SK-N-SH treated with all-trans-retinoic acid at 6 μM for 48 hours (cell line): ENCODE measurements around the gene VILL.

Experiments used
- ATAC-seq: fragments of 200-7000 bp; cut with Tn5 transposase; 3 replicates; pipeline ENCODE4 v1.9.1; 2020; ENCODE audit warnings: mild to moderate bottlenecking, moderate library complexity
- CSDC2 ChIP-seq: fragments of 250-450 bp; sonication (Bioruptor Pico); IDR thresholded peaks from 2 replicates; pipeline ENCODE4 v1.5.0; 2020; ENCODE audit warnings: mild to moderate bottlenecking, moderate library complexity
- ESRRG ChIP-seq: fragments of 250-450 bp; sonication (Bioruptor Pico); IDR thresholded peaks from 2 replicates; pipeline ENCODE4 v1.6.1; 2021; ENCODE audit warnings: mild to moderate bottlenecking
- ISL1 ChIP-seq: fragments of 250-450 bp; sonication (Bioruptor Pico); IDR thresholded peaks from 2 replicates; pipeline ENCODE4 v2.1.2; 2022; ENCODE audit warnings: mild to moderate bottlenecking, moderate library complexity
- OSR1 ChIP-seq: fragments of 250-450 bp; sonication (Bioruptor Pico); IDR thresholded peaks from 2 replicates; pipeline ENCODE4 v1.8.0; 2022; ENCODE audit warnings: moderate library complexity, mild to moderate bottlenecking, inconsistent platforms
- PPARA ChIP-seq: fragments of 250-450 bp; sonication (Bioruptor Pico); IDR thresholded peaks from 2 replicates; pipeline ENCODE4 v1.5.0; 2020; ENCODE audit warnings: mild to moderate bottlenecking, borderline replicate concordance
- RARB ChIP-seq: fragments of 250-450 bp; sonication (Bioruptor Pico); IDR thresholded peaks from 2 replicates; pipeline ENCODE4 v1.8.0; 2021; ENCODE audit warnings: mild to moderate bottlenecking, moderate library complexity
- SNAI2 ChIP-seq: fragments of 250-450 bp; sonication (Bioruptor Pico); IDR thresholded peaks from 2 replicates; pipeline ENCODE4 v1.5.0; 2020; ENCODE audit warnings: mild to moderate bottlenecking, moderate library complexity
- TCF4 ChIP-seq: fragments of 250-450 bp; sonication (Bioruptor Pico); IDR thresholded peaks from 2 replicates; pipeline ENCODE4 v1.8.0; 2021; ENCODE audit warnings: mild to moderate bottlenecking, moderate library complexity, borderline replicate concordance
- TOX ChIP-seq: fragments of 250-450 bp; sonication (Bioruptor Pico); IDR thresholded peaks from 2 replicates; pipeline ENCODE4 v1.8.0; 2021; ENCODE audit warnings: mild to moderate bottlenecking, moderate library complexity, borderline replicate concordance
- ZC3H10 ChIP-seq: fragments of 250-450 bp; sonication (Bioruptor Pico); IDR thresholded peaks from 2 replicates; pipeline ENCODE4 v1.5.1; 2021; ENCODE audit warnings: mild to moderate bottlenecking, moderate library complexity
- ZFP3 ChIP-seq: fragments of 250-450 bp; sonication (Bioruptor Pico); IDR thresholded peaks from 2 replicates; pipeline ENCODE4 v1.5.0; 2020; ENCODE audit warnings: mild to moderate bottlenecking, moderate library complexity
- ZFP30 ChIP-seq: fragments of 450-650 bp; formaldehyde crosslinking; IDR thresholded peaks from 2 replicates; pipeline ENCODE4 v1.5.0; 2022; ENCODE audit warnings: mild to moderate bottlenecking, moderate library complexity
- ZNF565 ChIP-seq: fragments of 450-650 bp; formaldehyde crosslinking; conservative IDR thresholded peaks from 2 replicates; pipeline ENCODE4 v1.5.0; 2020; ENCODE audit warnings: low read depth, mild to moderate bottlenecking, moderate library complexity
- ZNF70 ChIP-seq: fragments of 450-650 bp; formaldehyde crosslinking; IDR thresholded peaks from 2 replicates; pipeline ENCODE4 v1.5.0; 2020; ENCODE audit warnings: mild to moderate bottlenecking, moderate library complexity
- ZNF8 ChIP-seq: fragments of 450-650 bp; formaldehyde crosslinking; IDR thresholded peaks from 2 replicates; pipeline ENCODE4 v1.5.0; 2020; ENCODE audit warnings: mild to moderate bottlenecking, moderate library complexity
- TF ChIP-seq, protein P1 (sequence below): fragments of 250-450 bp; sonication (Bioruptor Pico); IDR thresholded peaks from 2 replicates; pipeline ENCODE4 v1.5.0; 2020; ENCODE audit warnings: mild to moderate bottlenecking, moderate library complexity
- TF ChIP-seq, protein P2 (sequence below): fragments of 250-450 bp; sonication (Bioruptor Pico); IDR thresholded peaks from 2 replicates; pipeline ENCODE4 v1.5.1; 2020; ENCODE audit warnings: low read depth, mild to moderate bottlenecking, moderate library complexity
- TF ChIP-seq, protein P3 (sequence below): fragments of 250-450 bp; sonication (Bioruptor Pico); IDR thresholded peaks from 2 replicates; pipeline ENCODE4 v1.8.0; 2020; ENCODE audit warnings: mild to moderate bottlenecking, moderate library complexity, borderline replicate concordance

The VILL gene

DNA sequence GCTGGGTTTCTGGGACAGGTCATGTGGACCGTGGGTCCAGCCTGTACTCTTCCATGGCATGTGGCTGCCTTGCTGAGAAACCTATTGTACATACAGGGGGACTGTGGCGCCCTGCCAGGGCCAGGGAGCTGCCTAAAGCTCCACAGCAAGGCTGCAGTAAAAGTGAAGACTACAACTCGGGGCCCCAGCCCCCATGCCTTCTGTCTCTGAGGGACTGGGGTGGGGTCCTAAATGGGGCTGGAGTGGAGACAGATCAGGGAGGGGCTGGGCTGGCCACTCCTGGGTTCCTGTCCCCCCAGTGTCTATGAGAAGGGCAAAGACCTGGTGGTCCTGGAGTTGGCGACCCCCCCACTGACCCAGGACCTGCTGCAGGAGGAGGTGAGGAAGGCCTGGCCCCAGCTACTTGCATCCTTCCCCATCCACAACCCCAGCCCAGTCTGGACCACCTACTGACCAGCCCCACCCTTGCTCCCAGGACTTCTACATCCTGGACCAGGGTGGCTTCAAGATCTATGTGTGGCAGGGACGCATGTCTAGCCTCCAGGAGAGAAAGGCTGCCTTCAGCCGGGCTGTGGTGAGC, 7.3 kb downstream of the VILL start (continued):
- TF ChIP-seq, protein P1, sequence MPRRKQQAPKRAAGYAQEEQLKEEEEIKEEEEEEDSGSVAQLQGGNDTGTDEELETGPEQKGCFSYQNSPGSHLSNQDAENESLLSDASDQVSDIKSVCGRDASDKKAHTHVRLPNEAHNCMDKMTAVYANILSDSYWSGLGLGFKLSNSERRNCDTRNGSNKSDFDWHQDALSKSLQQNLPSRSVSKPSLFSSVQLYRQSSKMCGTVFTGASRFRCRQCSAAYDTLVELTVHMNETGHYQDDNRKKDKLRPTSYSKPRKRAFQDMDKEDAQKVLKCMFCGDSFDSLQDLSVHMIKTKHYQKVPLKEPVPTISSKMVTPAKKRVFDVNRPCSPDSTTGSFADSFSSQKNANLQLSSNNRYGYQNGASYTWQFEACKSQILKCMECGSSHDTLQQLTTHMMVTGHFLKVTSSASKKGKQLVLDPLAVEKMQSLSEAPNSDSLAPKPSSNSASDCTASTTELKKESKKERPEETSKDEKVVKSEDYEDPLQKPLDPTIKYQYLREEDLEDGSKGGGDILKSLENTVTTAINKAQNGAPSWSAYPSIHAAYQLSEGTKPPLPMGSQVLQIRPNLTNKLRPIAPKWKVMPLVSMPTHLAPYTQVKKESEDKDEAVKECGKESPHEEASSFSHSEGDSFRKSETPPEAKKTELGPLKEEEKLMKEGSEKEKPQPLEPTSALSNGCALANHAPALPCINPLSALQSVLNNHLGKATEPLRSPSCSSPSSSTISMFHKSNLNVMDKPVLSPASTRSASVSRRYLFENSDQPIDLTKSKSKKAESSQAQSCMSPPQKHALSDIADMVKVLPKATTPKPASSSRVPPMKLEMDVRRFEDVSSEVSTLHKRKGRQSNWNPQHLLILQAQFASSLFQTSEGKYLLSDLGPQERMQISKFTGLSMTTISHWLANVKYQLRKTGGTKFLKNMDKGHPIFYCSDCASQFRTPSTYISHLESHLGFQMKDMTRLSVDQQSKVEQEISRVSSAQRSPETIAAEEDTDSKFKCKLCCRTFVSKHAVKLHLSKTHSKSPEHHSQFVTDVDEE (CRISPR knock-in tag), result no peak
- no peak for TF ChIP-seq TOX (CRISPR knock-in tag)
- no peak for TF ChIP-seq ZNF8

DNA sequence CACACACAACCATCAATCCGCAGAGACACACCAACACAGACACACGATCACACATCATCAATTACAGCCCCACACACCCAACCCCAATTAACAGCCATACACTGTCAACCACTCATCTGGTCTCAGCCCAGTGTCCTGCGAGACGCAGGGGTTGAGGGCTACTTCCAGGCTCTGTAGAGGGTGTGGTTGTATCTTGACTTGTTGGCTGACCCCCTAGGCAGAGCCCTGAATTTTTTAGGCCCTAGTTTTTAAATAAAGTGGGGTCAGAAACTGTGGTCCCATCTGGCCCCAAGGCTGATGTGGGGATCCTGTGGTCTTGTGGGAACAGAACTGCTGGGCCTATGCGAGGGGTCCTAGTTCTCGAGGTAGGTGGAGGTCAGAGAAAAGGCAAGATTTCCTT, 9.2 kb downstream of the VILL start:
- no peak for ATAC-seq
- TF ChIP-seq ZNF8, result no peak
- no peak for TF ChIP-seq ISL1 (CRISPR knock-in tag)
- TF ChIP-seq ESRRG (CRISPR knock-in tag), result no peak
- TF ChIP-seq TOX (CRISPR knock-in tag), result no peak
- TF ChIP-seq, protein P2, sequence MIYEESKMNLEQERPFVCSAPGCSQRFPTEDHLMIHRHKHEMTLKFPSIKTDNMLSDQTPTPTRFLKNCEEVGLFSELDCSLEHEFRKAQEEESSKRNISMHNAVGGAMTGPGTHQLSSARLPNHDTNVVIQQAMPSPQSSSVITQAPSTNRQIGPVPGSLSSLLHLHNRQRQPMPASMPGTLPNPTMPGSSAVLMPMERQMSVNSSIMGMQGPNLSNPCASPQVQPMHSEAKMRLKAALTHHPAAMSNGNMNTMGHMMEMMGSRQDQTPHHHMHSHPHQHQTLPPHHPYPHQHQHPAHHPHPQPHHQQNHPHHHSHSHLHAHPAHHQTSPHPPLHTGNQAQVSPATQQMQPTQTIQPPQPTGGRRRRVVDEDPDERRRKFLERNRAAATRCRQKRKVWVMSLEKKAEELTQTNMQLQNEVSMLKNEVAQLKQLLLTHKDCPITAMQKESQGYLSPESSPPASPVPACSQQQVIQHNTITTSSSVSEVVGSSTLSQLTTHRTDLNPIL (CRISPR knock-in tag), result no peak
- TF ChIP-seq TCF4 (CRISPR knock-in tag), result no peak
- TF ChIP-seq, protein P3, sequence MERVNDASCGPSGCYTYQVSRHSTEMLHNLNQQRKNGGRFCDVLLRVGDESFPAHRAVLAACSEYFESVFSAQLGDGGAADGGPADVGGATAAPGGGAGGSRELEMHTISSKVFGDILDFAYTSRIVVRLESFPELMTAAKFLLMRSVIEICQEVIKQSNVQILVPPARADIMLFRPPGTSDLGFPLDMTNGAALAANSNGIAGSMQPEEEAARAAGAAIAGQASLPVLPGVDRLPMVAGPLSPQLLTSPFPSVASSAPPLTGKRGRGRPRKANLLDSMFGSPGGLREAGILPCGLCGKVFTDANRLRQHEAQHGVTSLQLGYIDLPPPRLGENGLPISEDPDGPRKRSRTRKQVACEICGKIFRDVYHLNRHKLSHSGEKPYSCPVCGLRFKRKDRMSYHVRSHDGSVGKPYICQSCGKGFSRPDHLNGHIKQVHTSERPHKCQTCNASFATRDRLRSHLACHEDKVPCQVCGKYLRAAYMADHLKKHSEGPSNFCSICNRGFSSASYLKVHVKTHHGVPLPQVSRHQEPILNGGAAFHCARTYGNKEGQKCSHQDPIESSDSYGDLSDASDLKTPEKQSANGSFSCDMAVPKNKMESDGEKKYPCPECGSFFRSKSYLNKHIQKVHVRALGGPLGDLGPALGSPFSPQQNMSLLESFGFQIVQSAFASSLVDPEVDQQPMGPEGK (CRISPR knock-in tag), result no peak

DNA sequence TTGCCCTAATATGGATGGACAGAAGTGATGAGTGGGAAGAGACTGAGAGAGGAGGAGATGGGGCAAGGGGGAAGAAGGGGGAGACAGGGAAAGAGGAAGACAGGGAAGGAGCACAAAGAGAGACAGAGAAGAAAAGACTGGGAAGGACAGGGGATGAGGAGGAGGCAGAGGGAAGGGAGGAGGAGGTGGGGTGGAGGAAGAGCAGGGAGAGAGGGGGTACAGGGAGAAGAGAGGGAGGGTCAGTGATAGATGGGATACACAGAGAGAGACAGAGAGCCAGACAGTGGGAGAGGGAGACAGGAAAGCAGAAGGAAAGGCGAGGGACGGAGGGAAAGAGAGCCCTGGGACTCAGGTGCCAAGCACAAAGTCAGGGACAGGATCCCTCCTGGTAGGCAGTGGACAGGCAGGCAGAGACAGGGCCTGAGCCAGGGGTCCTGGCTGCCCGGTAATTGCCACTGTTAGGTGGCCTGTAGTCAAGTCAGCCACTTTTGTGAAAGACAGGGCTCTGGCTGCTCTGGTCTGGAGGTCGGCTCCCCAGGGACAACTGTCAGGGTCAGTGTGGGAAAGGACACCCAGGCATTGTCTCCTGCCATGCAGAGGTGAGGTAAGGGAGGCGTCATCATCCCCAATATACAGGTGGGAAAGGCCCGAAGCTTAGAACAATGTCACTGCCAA, 9.8 kb downstream of the VILL start:
- no peak for ATAC-seq
- TF ChIP-seq PPARA (CRISPR knock-in tag), result no peak
- no peak for TF ChIP-seq ZNF565 (CRISPR knock-in tag)
- TF ChIP-seq TOX (CRISPR knock-in tag), result no peak
- TF ChIP-seq TCF4 (CRISPR knock-in tag), result no peak
- no peak for TF ChIP-seq ZFP3 (CRISPR knock-in tag)
- TF ChIP-seq ESRRG (CRISPR knock-in tag), result no peak
- no peak for TF ChIP-seq CSDC2 (CRISPR knock-in tag)
- TF ChIP-seq ZNF70, result no peak
- TF ChIP-seq ZFP30 (CRISPR knock-in tag), result no peak
- TF ChIP-seq OSR1 (CRISPR knock-in tag), result no peak
- TF ChIP-seq RARB (CRISPR knock-in tag), result no peak
- TF ChIP-seq ZC3H10 (CRISPR knock-in tag), result no peak
- TF ChIP-seq, protein P2 (CRISPR knock-in tag), result no peak
- no peak for TF ChIP-seq SNAI2

DNA sequence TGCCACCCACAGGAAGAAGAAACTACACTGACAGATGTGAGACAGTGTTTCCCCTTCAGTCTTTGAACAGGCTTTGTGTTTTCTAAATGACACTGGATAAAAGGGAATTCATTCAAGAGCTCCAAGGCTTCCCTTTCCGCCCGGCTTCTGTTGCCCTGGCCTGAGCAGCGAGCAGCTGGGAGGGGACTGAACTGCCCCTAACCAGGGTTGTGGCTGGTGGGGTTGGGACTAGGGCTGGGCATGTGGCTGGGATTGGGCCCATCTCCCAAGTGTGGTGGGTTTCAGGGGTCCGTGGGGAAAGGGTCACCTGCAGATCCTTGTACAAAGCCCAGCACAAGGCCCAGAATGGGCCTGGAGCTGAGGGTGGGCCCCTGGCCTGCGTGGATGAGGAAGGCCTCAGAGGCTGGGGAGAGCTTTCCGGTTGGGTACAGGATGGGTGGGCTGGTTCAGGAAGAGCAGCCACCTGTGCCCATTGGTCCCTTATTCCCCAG, 10.4 kb downstream of the VILL start:
- no peak for ATAC-seq
- TF ChIP-seq, protein P3 (CRISPR knock-in tag), result no peak
- TF ChIP-seq ESRRG (CRISPR knock-in tag) (no peak), CSDC2 (CRISPR knock-in tag) (no peak)
